ENCODE measurements around the gene PCDH15. TPM values are rescaled to one million over a fixed set of nuclear protein-coding genes. Genes with fewer than 3 reads are reported as not detected.

PCDH15 gene
- total RNA-seq, 1 experiment from 2014 or later = not detected

DNA sequence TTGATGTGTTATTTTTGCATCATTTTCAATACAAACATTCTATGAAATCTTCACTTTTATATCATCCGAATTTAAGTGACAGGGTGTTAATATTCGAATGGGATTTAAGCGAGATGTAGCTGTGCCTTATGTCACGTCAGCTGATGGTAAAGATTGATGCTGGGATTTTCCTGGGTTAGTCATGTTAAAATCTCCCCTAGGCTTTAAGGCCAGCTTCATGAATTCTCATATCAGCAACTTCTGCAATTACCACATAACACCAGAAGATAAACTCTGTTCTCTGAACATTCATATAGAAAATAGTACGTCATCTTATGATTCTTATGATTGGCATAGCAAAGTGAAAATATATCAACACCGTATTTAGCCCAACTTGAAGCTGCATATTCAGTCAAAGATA lies 669.2 kb downstream of the PCDH15 start:
- no peak for DNase-seq (ENCODE audit: low spot score)
- POLR2A ChIA-PET (ENCODE audit: low non-redundant PET) = no interaction called here
- peaks cover 26% of the 10 kb centered on the region for H3K9me3 ChIP-seq (ENCODE audit: low read depth, low read length, poor library complexity, severe bottlenecking)
- H3K4me1 ChIP-seq (ENCODE audit: insufficient read depth, low read length, poor library complexity, severe bottlenecking) = no peaks in the 10 kb centered on the region
- intact Hi-C loops (cut with micrococcal nuclease; ENCODE audit: unreplicated experiment) = no loop called here
- no peak overlapping the region for H3K4me3 ChIP-seq (ENCODE audit: low read depth, low read length, poor library complexity, severe bottlenecking)
- H3K27me3 ChIP-seq (replicated peaks; ENCODE audit: insufficient read depth, low read depth, low read length, poor library complexity) = no peaks in the 10 kb centered on the region
- H3K27ac ChIP-seq (ENCODE audit: low read depth, low read length, poor library complexity, severe bottlenecking) = no peak overlapping the region
- H3K36me3 ChIP-seq (ENCODE audit: insufficient read depth, low read length, poor library complexity, severe bottlenecking) = no peaks in the 10 kb centered on the region
- no peak for TF ChIP-seq EZH2 (IDR thresholded peaks at IDR 0.05; ENCODE audit: borderline replicate concordance, low read depth, low read length, poor library complexity, severe bottlenecking)
- TF ChIP-seq, protein P1, sequence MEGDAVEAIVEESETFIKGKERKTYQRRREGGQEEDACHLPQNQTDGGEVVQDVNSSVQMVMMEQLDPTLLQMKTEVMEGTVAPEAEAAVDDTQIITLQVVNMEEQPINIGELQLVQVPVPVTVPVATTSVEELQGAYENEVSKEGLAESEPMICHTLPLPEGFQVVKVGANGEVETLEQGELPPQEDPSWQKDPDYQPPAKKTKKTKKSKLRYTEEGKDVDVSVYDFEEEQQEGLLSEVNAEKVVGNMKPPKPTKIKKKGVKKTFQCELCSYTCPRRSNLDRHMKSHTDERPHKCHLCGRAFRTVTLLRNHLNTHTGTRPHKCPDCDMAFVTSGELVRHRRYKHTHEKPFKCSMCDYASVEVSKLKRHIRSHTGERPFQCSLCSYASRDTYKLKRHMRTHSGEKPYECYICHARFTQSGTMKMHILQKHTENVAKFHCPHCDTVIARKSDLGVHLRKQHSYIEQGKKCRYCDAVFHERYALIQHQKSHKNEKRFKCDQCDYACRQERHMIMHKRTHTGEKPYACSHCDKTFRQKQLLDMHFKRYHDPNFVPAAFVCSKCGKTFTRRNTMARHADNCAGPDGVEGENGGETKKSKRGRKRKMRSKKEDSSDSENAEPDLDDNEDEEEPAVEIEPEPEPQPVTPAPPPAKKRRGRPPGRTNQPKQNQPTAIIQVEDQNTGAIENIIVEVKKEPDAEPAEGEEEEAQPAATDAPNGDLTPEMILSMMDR (conservative IDR thresholded peaks at IDR 0.05; ENCODE audit: low read depth, low read length) = no peak
- CTCF ChIA-PET = no interaction called here
- BruUV-seq (replicated peaks) = no TSS peak

DNA sequence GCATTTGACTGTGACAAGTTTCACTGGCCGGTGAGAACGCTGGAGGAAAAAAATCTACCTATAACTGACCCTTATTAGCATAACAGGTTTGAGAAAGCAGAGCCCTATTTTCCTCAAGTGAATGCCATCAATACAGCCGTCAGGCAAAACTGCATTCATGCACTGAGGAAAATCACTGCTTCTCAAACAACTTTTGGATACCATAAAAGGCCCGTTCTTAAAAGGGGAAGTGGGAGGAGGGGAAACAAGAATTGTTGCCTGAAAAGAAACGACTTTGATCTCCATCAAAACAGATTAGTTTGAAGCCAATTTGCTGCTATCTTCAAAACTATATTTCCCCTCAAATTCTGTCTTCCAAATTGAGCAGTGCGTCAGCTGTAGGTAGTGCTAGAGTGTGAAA lies 670.6 kb downstream of the PCDH15 start:
- POLR2A ChIA-PET (ENCODE audit: low non-redundant PET) = no interaction called here
- H3K4me1 ChIP-seq (ENCODE audit: insufficient read depth, low read length, poor library complexity, severe bottlenecking) = no peaks in the 10 kb centered on the region
- BruUV-seq (replicated peaks) = no TSS peak
- no peaks in the 10 kb centered on the region for H3K36me3 ChIP-seq (ENCODE audit: insufficient read depth, low read length, poor library complexity, severe bottlenecking)
- peaks cover 23% of the 10 kb centered on the region for H3K9me3 ChIP-seq (ENCODE audit: low read depth, low read length, poor library complexity, severe bottlenecking)
- no peak overlapping the region for H3K4me3 ChIP-seq (ENCODE audit: low read depth, low read length, poor library complexity, severe bottlenecking)
- intact Hi-C loops (cut with micrococcal nuclease; ENCODE audit: unreplicated experiment) = no loop called here
- H3K27ac ChIP-seq (ENCODE audit: low read depth, low read length, poor library complexity, severe bottlenecking) = no peak overlapping the region
- DNase-seq (ENCODE audit: low spot score) = no peak
- CTCF ChIA-PET = no interaction called here
- H3K27me3 ChIP-seq (replicated peaks; ENCODE audit: insufficient read depth, low read depth, low read length, poor library complexity) = no peaks in the 10 kb centered on the region
- TF ChIP-seq, protein P1 (conservative IDR thresholded peaks at IDR 0.05; ENCODE audit: low read depth, low read length) = no peak
- TF ChIP-seq EZH2 (IDR thresholded peaks at IDR 0.05; ENCODE audit: borderline replicate concordance, low read depth, low read length, poor library complexity, severe bottlenecking) = no peak

DNA sequence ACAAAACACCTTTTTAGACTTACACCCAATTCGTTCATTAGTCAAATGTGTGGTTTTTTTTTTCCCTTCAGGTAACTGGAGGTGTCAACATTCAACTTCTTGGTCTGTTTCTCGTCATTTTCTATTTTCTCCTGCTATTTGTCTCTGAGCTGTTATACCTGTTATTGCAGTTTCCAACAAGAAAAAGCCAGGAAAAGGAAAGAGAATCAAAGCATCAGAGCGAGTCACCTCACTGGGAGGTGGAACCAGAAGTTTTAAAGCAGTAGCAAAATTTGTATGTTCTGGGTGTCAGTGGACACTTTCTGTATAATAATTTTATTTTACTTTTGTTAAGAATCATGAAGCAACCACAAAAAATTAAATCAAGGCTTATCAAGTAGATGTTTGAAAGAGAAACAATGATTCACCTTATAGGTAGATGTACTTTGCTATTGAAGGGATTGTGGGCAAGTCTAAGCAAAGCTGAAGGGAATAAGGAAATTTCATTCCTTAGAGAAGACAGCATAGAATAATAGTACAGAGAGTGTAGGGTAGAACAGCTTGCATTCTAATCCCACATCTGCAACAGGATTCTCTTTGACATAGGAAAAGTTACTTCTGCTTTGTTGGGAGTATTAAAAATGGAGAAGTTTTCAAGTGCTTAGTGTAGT lies 675.8 kb downstream of the PCDH15 start:
- DNase-seq (ENCODE audit: low spot score) = no peak
- ChIA-PET POLR2A (ENCODE audit: low non-redundant PET) (no interaction called here), CTCF (no interaction called here)
- no peak overlapping the region for H3K4me3 ChIP-seq (ENCODE audit: low read depth, low read length, poor library complexity, severe bottlenecking)
- H3K4me1 ChIP-seq (ENCODE audit: insufficient read depth, low read length, poor library complexity, severe bottlenecking) = no peaks in the 10 kb centered on the region
- TF ChIP-seq, protein P1 (conservative IDR thresholded peaks at IDR 0.05; ENCODE audit: low read depth, low read length) = no peak
- TF ChIP-seq EZH2 (IDR thresholded peaks at IDR 0.05; ENCODE audit: borderline replicate concordance, low read depth, low read length, poor library complexity, severe bottlenecking) = no peak
- peaks cover 25% of the 10 kb centered on the region for H3K9me3 ChIP-seq (ENCODE audit: low read depth, low read length, poor library complexity, severe bottlenecking)
- intact Hi-C loops (cut with micrococcal nuclease; ENCODE audit: unreplicated experiment) = no loop called here
- no peaks in the 10 kb centered on the region for H3K27me3 ChIP-seq (replicated peaks; ENCODE audit: insufficient read depth, low read depth, low read length, poor library complexity)
- no peak overlapping the region for H3K27ac ChIP-seq (ENCODE audit: low read depth, low read length, poor library complexity, severe bottlenecking)
- no TSS peak for BruUV-seq (replicated peaks)
- H3K36me3 ChIP-seq (ENCODE audit: insufficient read depth, low read length, poor library complexity, severe bottlenecking) = no peaks in the 10 kb centered on the region

Data from A673 (cell line).